ENCODE results near the gene SRSF2. TPM values are rescaled to one million over a fixed set of nuclear protein-coding genes. Genes with fewer than 3 reads are reported as not detected.
A peak's percentile ranks its signal among the peaks of the same experiment; 100 is the strongest.
"Not testable (repeated sequence)": the region's sequence is repeated elsewhere in the genome, so short reads cannot be mapped to it uniquely, and the experiment has no call there.

The SRSF2 gene
- total RNA-seq, 1 experiment from 2014 or later: 376 TPM

DNA sequence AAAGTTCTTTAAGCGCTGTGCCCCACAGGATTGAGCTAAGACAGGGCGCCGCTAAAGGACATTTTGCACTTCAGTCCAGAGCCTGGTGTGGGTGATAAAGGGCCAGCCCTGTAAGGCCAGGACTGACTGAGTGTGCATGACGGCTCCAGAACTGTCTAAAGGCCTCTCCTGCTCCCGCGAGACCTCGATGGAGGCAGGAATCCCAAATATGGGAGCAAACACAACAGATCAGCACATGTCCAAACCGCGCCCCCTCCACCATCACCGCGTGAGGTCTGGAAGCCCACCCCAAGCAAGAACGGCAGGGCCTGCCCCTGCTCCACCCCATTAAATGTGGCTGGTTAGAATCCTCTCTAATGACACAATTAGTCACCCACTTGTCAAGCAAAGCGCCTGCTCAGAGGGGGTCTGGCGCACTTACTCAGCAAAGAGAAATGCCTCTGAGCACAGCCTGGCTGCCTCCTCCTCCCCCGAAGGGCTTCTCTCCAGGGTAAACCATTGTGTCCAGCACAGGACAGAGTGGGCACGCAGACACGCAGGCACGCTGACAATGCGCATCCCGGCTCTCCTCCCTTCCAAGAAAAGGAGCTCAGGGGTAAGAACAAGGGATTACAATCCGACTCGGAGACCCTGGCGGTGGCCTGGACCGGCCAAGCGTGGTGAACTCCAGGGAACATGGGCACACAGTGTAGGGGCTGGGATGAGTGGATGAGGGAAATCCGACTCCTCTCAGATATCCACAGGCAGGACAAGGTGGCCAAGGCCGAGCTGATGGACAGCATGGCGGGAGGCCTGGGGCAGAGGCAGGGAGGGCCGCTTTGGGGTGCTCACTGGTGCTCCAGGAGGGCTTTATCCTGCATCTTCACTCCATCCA is 27.8 kb downstream of the SRSF2 start:
- no peaks in the 10 kb centered on the region for H3K27me3 ChIP-seq (replicated peaks)
- H3K27ac ChIP-seq: peak overlapping the region; percentile 88
- peaks cover 75% of the 10 kb centered on the region for H3K36me3 ChIP-seq
- H3K4me1 ChIP-seq (replicated peaks): peaks cover 47% of the 10 kb centered on the region
- peak overlapping the region; percentile 88 for H3K4me3 ChIP-seq
- DNase-seq (ENCODE audit: low read depth in 1 of 2, low spot score in 2 of 2): peak; percentile 100
- H3K9me3 ChIP-seq (replicated peaks): no peaks in the 10 kb centered on the region

DNA sequence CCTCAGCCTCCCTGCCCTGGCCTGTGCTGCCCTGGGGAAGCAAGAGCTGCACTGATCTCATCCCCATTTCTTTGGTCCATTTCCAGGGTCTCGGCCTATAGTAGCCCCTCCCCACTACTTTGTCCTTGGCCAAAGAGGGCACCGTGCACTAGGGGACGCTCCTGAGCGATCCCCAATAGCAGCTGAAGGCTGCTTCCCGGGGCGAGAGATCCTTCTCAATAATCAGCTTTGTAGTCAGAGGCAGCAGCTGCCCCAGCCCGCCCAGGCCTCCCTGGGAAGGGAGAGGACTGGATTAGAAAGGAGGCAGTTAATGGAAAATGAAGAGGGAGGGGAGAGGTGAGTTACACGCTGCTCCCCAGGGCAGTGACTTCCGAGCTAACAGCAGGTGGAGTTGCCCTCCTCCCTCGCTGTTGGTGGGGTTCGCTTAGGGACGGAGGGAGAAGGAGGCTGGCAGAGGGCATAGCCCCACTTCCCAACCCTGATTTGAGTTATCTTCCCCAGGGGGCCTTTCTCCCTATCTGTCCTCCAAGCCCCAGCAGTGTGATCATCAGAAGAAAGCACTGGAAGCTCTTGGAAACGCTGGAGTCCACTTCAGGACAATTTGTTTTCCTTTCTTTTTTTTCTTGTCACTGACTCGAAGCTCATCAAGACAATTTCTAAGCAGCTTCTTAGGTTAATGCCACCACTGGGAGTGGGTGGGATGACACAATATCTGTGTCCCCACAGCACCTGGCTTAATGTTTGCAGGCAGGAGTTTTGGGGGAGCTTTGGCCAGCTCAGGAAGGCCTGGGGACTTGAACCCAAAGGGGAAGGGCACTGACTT is 28.9 kb downstream of the SRSF2 start:
- no peak for DNase-seq (ENCODE audit: low read depth in 1 of 2, low spot score in 2 of 2)
- Histone ChIP-seq H3K4me1 (replicated peaks) (peaks cover 46% of the 10 kb centered on the region), H3K9me3 (replicated peaks) (no peaks in the 10 kb centered on the region), H3K36me3 (peaks cover 65% of the 10 kb centered on the region), H3K4me3 (peak overlapping the region; percentile 21), H3K27me3 (replicated peaks) (no peaks in the 10 kb centered on the region), H3K27ac (peak overlapping the region; percentile 25)

- H3K4me1 ChIP-seq (replicated peaks): peaks cover 41% of the 10 kb centered on the region
- no peak overlapping the region for H3K4me3 ChIP-seq
- H3K9me3 ChIP-seq (replicated peaks): no peaks in the 10 kb centered on the region
- no peaks in the 10 kb centered on the region for H3K27me3 ChIP-seq (replicated peaks)
- H3K36me3 ChIP-seq: peaks cover 58% of the 10 kb centered on the region
- DNase-seq (ENCODE audit: low read depth in 1 of 2, low spot score in 2 of 2): no peak
- H3K27ac ChIP-seq: no peak overlapping the region
Observed at GRCh38 chr17:76706817-76707216, 30.3 kb downstream of the SRSF2 start.

GRCh38 chr17:76704805-76705204 is 32.3 kb downstream of the SRSF2 start:
- H3K27ac ChIP-seq: no peak overlapping the region
- no peaks in the 10 kb centered on the region for H3K27me3 ChIP-seq (replicated peaks)
- no peak overlapping the region for H3K4me3 ChIP-seq
- H3K4me1 ChIP-seq (replicated peaks): peaks cover 51% of the 10 kb centered on the region
- H3K9me3 ChIP-seq (replicated peaks): no peaks in the 10 kb centered on the region
- H3K36me3 ChIP-seq: peaks cover 57% of the 10 kb centered on the region
- no peak for DNase-seq (ENCODE audit: low read depth in 1 of 2, low spot score in 2 of 2)

- Histone ChIP-seq H3K36me3 (peaks cover 55% of the 10 kb centered on the region), H3K4me3 (no peak overlapping the region), H3K9me3 (replicated peaks) (no peaks in the 10 kb centered on the region), H3K27me3 (replicated peaks) (no peaks in the 10 kb centered on the region), H3K4me1 (replicated peaks) (peaks cover 59% of the 10 kb centered on the region), H3K27ac (no peak overlapping the region)
- DNase-seq (ENCODE audit: low read depth in 1 of 2, low spot score in 2 of 2): no peak
Observed at GRCh38 chr17:76702941-76703637, 34.0 kb downstream of the SRSF2 start.

DNA sequence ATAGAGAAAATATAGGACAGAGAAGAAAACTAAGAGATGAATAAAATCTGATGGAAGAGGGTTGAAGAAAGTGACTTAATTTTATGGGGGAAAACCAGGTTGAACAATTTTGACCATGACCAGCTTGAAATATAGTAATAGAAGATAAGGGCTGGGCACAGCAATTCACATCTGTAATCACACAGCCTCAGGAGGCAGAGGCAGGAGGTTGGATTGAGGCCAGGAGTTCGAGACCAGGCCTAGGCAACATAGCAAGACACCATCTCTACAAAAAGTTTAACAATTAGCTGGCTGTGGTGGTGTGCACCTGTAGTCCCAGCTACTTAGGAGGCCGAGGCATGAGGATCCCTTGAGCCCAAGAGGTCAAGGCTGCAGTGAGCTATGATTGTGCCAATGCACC is 35.1 kb downstream of the SRSF2 start:
- H3K27me3 ChIP-seq (replicated peaks): no peaks in the 10 kb centered on the region
- no peak for DNase-seq (ENCODE audit: low read depth in 1 of 2, low spot score in 2 of 2)
- peaks cover 53% of the 10 kb centered on the region for H3K36me3 ChIP-seq
- H3K4me3 ChIP-seq: no peak overlapping the region
- H3K9me3 ChIP-seq (replicated peaks): no peaks in the 10 kb centered on the region
- peaks cover 60% of the 10 kb centered on the region for H3K4me1 ChIP-seq (replicated peaks)
- peak overlapping the region; percentile 80; the same call in 1 of the 2 replicates for H3K27ac ChIP-seq

DNA sequence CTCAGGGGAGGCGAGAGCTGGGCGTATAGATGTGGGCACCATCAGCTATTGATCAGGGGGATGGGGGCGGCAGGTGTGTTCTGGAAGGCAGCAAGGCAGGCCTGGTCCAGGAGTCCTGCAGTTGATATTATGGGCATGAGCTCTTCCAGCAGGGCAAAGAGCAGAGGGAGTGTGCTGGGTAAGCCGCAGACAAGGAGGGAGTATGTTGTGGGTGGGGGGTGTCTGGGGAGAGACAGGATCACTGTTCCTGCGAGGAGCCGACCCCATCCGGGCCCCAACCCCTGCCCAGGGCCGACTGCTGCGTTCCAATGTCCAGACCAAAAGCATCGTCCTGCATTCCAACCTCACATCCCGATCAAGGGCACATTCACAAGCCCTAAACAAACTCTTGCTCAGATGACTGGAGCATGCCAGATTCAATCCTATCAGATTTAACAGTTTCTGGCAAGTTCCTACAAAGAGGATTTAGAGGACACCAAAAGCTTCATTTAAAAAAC is 35.6 kb downstream of the SRSF2 start:
- Histone ChIP-seq H3K27me3 (replicated peaks) (no peaks in the 10 kb centered on the region), H3K27ac (peak overlapping the region; percentile 80), H3K36me3 (peaks cover 53% of the 10 kb centered on the region), H3K9me3 (replicated peaks) (no peaks in the 10 kb centered on the region), H3K4me3 (no peak overlapping the region), H3K4me1 (replicated peaks) (peaks cover 61% of the 10 kb centered on the region)
- DNase-seq (ENCODE audit: low read depth in 1 of 2, low spot score in 2 of 2): no peak

GRCh38 chr17:76700617-76701470 is 36.3 kb downstream of the SRSF2 start:
- Histone ChIP-seq H3K36me3 (peaks cover 58% of the 10 kb centered on the region), H3K27me3 (replicated peaks) (no peaks in the 10 kb centered on the region), H3K9me3 (replicated peaks) (no peaks in the 10 kb centered on the region), H3K4me3 (peak overlapping the region; percentile 10; the same call in 1 of the 2 replicates), H3K27ac (peak overlapping the region; percentile 80), H3K4me1 (replicated peaks) (peaks cover 62% of the 10 kb centered on the region)
- peak; percentile 87 to 88 for DNase-seq (ENCODE audit: low read depth in 1 of 2, low spot score in 2 of 2)

DNA sequence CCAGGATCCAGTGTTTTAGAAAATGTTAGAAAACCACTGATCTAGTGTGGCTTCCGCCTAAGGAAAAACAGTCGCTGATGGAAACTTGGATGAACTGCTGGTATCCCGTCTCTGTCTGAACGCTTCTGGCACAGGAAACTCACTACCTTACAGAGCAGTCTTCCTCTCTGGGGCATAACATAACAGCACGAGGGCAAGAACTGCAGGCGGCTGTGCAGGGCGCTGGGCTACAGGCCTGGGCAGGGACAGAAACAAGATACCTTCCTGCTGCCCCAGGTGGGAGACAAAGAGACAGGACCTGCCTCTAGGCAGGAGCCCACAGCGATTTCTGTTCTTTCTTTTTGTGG is 36.9 kb downstream of the SRSF2 start:
- no peak for DNase-seq (ENCODE audit: low read depth in 1 of 2, low spot score in 2 of 2)
- Histone ChIP-seq H3K4me3 (no peak overlapping the region), H3K4me1 (replicated peaks) (peaks cover 68% of the 10 kb centered on the region), H3K36me3 (peaks cover 58% of the 10 kb centered on the region), H3K27me3 (replicated peaks) (no peaks in the 10 kb centered on the region), H3K27ac (peak overlapping the region; percentile 80), H3K9me3 (replicated peaks) (no peaks in the 10 kb centered on the region)

- not testable (repeated sequence) for H3K27ac ChIP-seq; H3K4me3 ChIP-seq; DNase-seq (ENCODE audit: low read depth in 1 of 2, low spot score in 2 of 2); H3K27me3 ChIP-seq (replicated peaks); H3K9me3 ChIP-seq (replicated peaks)
- Histone ChIP-seq H3K4me1 (replicated peaks) (peaks cover 86% of the 10 kb centered on the region), H3K36me3 (peaks cover 55% of the 10 kb centered on the region)
Observed at GRCh38 chr17:76698466-76698977, 38.6 kb downstream of the SRSF2 start.

DNA sequence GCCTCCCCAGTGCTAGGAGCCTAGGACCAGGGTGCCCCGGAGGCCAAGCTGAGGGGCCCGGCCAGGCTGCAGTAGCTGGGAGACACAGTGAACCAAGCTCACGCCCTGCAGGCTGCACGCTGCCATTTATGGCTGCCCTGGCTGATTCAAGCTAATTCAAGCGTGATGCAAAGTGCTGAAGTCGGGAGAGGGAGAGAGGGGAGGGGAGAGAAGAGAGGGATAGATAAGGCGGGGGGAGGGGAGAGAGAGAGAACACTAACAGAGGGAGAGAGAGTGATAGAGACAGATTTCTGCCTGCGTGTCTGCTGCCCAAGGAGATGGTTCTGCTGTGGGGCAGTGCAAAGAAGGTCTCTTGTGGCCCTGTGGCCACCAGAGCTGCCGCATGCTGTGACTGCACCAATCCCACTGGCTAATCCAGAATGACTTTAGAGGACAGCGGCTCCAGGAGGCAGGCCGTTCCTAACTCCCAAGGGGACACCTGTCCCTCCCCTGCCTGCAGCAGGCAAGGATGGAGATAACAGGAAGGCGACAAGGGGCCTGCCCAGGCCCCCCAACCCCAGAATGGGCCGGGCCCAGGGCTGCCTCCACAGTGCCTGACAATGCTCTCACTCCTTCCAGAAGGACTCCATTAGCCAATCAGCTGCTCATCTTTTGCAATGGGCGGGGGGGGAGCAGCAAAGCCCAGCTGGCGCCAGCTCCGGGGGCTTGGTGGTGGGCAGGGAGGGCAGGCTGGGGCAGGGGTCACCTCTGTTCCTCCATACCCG is 39.2 kb downstream of the SRSF2 start:
- Histone ChIP-seq H3K4me1 (replicated peaks) (peaks cover 91% of the 10 kb centered on the region), H3K9me3 (replicated peaks) (no peaks in the 10 kb centered on the region), H3K36me3 (peaks cover 51% of the 10 kb centered on the region), H3K4me3 (no peak overlapping the region), H3K27ac (no peak overlapping the region), H3K27me3 (replicated peaks) (no peaks in the 10 kb centered on the region)
- no peak for DNase-seq (ENCODE audit: low read depth in 1 of 2, low spot score in 2 of 2)
